ENCODE measurements around the gene TTC27. TPM values are rescaled to one million over a fixed set of nuclear protein-coding genes. Genes with fewer than 3 reads are reported as not detected.

TTC27 gene
- total and polyA plus RNA-seq, 10 of the 15 experiments (the other 5 are each of a cell fraction or from before 2014, with no cell fraction given), result 20.4 to 34.9 (median 26.0) TPM

GRCh38 chr2:32732912-32733472 is 105.1 kb downstream of the TTC27 start:
- DNase-seq (ENCODE audit: low read depth, low spot score) (no peak), FAIRE-seq (no peak), ATAC-seq (peak; percentile 73)
- TF ChIP-seq RAD21 (IDR thresholded peaks at IDR 0.05; ENCODE audit: insufficient read depth, low read depth, low read length), result no peak
- TF ChIP-seq RBBP5 (conservative IDR thresholded peaks at IDR 0.05), result no peak
- no peak for TF ChIP-seq ASH2L (IDR thresholded peaks at IDR 0.05; ENCODE audit: borderline replicate concordance, low read depth)
- no peak for TF ChIP-seq JUND (IDR thresholded peaks at IDR 0.05; ENCODE audit: low read depth, low read length)
- TF ChIP-seq CREM (IDR thresholded peaks at IDR 0.05; ENCODE audit: low read depth), result peak; percentile 38; the same call in 1 of the 2 replicates
- no peak for TF ChIP-seq NR2C2 (IDR thresholded peaks at IDR 0.05; ENCODE audit: borderline replicate concordance, control insufficient read depth, insufficient read length, low read depth)
- TF ChIP-seq CREB1 (IDR thresholded peaks at IDR 0.05; ENCODE audit: low read depth), result peak; percentile 31; the same call in 1 of the 2 replicates
- peak; percentile 50; the same call in 1 of the 2 replicates for TF ChIP-seq MTA3 (IDR thresholded peaks at IDR 0.05; ENCODE audit: borderline replicate concordance, low read length)
- peak; percentile 81 for TF ChIP-seq RUNX3 (IDR thresholded peaks at IDR 0.05; ENCODE audit: low read length)
- TF ChIP-seq IRF3 (IDR thresholded peaks at IDR 0.05), result no peak
- TF ChIP-seq REST (IDR thresholded peaks at IDR 0.05; ENCODE audit: low read depth, low read length), result 0 out of 2 replicates have a peak, but pooled peaks have one; percentile 35
- TF ChIP-seq TCF7 (IDR thresholded peaks at IDR 0.05; ENCODE audit: borderline replicate concordance), result peak; percentile 67
- Histone ChIP-seq H3K4me2 (ENCODE audit: control insufficient read depth, insufficient read depth) (no peak overlapping the region), H3K9me3 (replicated peaks; ENCODE audit: control insufficient read depth, insufficient read depth, low read length) (no peaks in the 10 kb centered on the region), H3K4me3 (no peak overlapping the region), H3K9ac (ENCODE audit: control insufficient read depth, insufficient read depth, low read length) (no peak overlapping the region), H3K27me3 (replicated peaks in 1 of 2; ENCODE audit: control insufficient read depth in 2 of 2, insufficient read depth in 2 of 2, low read length in 1 of 2) (no peaks in the 10 kb centered on the region), H3K27ac (ENCODE audit: control insufficient read depth, insufficient read depth) (no peak overlapping the region), H2AFZ (ENCODE audit: control insufficient read depth, low read depth, low read length) (no peak overlapping the region), H3K79me2 (ENCODE audit: control insufficient read depth, insufficient read depth, low read length) (no peaks in the 10 kb centered on the region), H4K20me1 (ENCODE audit: control insufficient read depth, insufficient read depth) (no peaks in the 10 kb centered on the region), H3K36me3 (ENCODE audit: control insufficient read depth in 2 of 2, insufficient read depth in 2 of 2, low read length in 1 of 2) (peaks cover 0 to under 1% of the 10 kb centered on the region in 2 experiments; a peak in 1 of 4 replicates), H3K4me1 (ENCODE audit: control insufficient read depth, insufficient read depth, low read length) (no peaks in the 10 kb centered on the region)
- ChIA-PET SMC1A (ENCODE audit: uncharacterized antibody, unreplicated experiment) (interaction anchor here (4.7 kb wide), 1 partner anchor 15 kb away, joined by 40 read pairs; no protein-coding TSS in a partner anchor), RAD21 (ENCODE audit: unreplicated experiment) (no interaction called here), CTCF (interaction anchor here (0.6 to 1.2 kb wide), 2 partner anchors 12 to 63 kb away, joined by 3 read pairs; no protein-coding TSS in a partner anchor), POLR2A (interaction anchor here (0.7 kb wide), 1 partner anchor 13 kb away, joined by 3 read pairs; no protein-coding TSS in a partner anchor)
- intact Hi-C loops (cut with micrococcal nuclease; ENCODE audit: unreplicated experiment), result no loop called here
- WGBS (ENCODE audit: insufficient coverage, insufficient replicate concordance, low lambda C conversion rate, missing lambda C conversion rate), result 49% methylated on average over 2 of the region's 2 CpGs
- in situ Hi-C loops (cut with MboI), result no loop called here
- BruUV-seq (replicated peaks), result no TSS peak
